ENCODE data around the gene ZNF546.
"Not testable (repeated sequence)": the region's sequence is repeated elsewhere in the genome, so short reads cannot be mapped to it uniquely, and the experiment has no call there.

Gene ZNF546

DNA sequence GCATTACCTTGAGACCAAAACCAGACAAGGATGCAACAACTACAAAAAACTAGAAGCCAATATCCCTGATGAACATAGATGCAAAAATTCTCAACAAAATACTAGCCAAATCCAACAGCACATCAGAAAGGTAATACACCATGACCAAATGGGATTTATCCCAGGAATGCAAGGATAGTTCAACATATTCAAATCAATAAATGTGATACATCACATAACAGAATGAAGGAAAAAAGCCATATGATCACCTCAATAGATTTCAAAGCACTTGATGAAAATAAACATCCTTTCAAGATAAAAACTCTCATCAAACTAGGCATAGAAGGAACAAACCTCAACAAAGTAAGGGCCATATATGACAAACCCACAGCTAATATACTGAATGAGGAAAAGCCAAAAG lies 10.2 kb upstream of the ZNF546 start:
- ATAC-seq, result no peak
- DNase-seq, result no peak

DNA sequence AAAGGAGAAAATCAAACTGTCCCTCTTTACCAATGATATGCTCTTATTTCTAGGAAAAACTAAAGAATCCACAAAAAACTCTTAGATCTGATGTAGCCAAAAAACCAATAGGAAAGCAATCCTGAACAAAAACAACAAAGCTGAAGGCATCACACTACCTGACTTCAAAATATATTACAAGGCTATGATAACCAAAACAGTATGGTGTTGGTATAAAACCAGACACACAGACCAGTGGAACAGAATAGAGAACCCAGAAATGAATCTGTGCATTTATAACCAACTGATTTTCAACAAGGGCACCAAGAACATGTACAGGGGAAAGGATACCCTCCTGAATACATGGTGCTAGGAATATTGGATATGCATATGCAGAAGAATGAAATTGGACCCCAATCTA lies 9.7 kb upstream of the ZNF546 start:
- ATAC-seq (no peak), DNase-seq (no peak)

DNA sequence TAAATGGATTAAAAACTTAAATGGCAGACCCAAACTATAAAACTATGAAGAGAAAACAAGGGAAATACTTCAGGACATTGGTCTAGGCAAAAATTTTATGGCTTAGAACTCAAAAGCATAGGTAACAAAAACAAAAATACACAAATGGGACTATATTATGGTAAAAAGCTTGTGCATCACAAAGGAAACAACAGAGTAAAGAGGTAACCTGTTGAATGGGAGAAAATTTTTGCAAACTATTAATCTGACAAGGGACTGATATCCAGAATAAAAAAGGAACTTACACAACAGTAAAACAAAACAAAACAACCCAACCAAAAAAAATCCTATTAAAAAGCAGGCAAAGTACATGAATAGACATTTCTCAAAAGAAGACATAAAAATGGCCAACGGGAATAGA lies 9.3 kb upstream of the ZNF546 start:
- ATAC-seq, result no peak
- DNase-seq, result no peak

DNA sequence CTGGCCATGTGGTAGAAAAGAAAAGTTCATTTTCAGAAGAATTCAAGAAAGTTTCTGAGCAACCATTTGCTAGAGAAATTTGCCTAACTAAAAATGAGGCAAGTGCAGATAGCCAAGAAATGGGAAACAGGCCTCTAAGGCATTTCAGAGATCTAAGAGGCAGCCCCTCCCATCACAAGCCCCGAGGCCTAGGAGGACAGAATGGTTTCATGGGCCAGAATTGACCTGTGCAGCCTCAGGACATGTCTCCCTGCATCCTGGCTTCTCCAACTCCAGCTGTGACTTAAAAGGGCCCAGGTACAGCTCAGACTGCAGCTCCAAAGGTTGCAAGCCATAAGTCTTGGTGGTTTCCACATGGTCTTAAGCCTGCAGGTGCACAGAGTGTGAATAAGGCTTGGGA lies 3.3 kb upstream of the ZNF546 start:
- ATAC-seq, result no peak
- DNase-seq, result no peak

DNA sequence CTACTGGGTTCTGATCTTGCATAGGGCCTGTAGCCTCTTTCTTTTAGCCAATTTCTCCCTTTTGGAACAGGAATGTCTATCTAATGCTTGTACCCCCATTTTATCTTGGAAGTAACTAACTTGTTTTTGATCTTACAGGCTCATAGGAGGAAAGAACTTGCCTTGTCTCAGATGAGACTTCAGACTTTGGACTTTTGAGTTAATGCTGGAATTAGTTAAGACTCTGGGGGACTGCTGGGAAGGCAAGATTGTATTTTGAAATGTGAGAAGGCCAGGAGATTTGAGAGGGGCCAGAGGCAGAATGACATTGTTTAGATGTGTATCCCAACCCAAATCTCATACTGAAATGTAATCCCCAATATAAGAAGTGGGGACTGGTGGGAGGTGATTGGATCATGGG lies 2.5 kb upstream of the ZNF546 start:
- ATAC-seq (no peak), DNase-seq (no peak)

DNA sequence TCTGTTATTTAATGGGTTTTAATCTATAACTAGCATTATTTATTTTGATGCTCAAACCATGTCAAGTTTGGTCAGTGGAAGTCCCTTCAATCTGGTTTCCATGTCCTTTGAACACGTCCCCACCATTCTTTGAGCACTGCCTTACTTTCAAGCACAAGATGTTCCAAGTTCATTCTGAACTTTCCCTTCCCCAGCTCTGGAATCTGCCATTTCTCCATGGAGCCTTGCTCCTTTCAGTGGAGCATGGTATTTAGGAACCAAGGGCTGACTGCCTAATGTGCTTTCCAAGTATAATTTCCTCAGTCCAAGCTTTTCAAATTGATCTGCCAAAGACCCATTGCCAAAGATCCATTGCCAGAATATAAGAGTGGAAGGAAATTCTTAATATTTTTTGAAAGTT lies 1.1 kb upstream of the ZNF546 start:
- no peak for DNase-seq
- no peak for ATAC-seq

DNA sequence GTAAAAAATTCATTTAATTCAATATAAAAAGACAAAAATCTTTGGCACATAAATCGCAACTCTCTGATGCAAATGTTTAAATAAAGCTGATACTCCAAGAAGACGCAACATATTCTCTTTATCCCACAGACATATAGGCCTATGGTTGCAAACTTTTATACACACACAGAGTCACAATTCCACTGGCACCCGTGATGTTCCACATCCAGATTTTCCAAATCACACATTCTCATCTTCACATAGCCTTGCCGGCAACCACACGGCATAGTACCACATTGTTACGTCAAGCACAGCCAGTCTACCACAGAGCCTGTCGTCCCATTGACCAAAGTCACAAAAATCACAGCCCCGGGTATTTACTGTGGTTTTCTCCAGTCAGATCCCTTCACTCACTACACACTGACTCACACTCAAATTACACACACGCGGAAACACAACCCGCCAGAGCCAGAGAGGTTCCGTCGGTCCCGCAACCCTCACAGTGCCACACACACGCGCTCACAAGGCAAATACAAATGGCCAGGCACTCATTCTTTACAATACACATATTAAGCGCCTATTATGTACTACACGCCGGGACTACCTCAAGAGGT lies 546 bp upstream of the ZNF546 start:
- peak; percentile 49 for DNase-seq
- peak; percentile 55 for ATAC-seq

DNA sequence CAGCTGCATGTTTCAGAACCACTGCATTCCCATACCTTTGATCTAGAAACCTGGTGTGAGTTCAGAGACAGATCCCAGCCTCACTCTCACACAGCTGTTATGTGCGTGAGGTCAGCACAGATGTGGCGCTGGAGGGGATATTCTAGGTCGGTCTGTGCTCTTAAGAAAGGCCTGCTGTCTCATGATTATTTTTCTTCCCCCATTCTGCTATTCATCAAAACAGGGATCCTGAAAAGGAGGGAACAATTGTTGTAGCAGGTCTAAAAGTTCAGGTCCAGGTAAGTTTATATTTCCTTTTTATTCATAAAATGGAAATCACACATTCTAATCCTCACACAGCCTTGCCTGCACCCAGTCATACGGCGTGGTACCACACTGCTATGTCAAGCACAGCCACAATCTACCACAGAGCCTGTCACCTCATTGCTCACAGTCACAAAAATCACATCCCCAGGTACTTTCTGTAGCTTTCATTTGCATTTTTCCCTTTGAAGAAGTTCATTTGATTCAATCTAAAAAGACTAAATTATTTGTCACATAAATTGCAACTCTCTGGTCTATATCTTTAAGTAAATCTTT lies 867 bp downstream of the ZNF546 start:
- DNase-seq, result peak; percentile 44

DNA sequence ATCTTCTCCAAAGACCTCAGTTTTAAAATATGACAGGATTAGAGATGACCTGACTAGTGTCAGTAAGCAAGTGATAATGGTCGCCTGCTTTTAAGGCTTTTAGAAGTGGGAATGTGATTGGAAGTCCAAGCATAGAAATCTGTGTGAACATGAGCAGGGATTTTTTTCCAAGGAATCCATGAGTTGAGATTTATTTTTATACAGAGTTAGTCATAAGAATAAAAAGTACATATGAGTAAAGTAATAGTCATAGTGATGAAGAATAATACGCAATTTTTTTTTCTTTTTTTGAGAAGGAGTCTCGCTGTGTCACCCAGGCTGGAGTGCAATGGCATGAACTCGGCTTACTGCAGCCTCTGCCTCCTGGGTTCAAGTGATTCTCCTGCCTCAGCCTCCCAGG lies 1.6 kb downstream of the ZNF546 start:
- DNase-seq (no peak), ATAC-seq (no peak)

More for the DNA sequence above, 867 bp downstream of the ZNF546 start:
- peak; percentile 29 for ATAC-seq

DNA sequence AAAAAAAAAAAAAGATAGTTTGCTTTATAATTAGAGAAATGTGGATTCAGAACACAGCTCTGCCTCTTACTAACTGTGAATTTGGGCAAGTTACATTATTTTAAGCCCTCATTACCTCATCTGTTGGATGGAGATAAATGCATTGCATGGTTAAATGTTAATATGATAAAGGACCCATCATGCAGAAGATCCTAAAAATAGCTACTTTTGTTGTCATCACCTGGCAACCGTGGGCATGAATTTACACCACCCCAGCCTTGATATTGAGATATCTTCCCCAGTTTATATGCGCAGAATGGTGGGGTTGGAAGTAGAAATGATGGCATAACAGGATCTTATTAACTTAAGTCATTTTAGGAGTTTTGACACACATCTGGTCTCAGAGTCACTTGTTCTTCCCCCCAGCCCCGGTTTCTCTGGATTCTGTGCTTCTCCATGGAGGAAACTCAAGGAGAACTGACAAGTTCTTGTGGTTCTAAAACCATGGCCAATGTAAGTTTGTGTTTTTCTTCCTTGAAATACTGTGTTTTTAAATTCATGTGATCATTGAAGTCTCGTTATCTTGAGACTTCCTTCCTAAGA lies 8.9 kb downstream of the ZNF546 start:
- no peak for ATAC-seq
- no peak for DNase-seq

DNA sequence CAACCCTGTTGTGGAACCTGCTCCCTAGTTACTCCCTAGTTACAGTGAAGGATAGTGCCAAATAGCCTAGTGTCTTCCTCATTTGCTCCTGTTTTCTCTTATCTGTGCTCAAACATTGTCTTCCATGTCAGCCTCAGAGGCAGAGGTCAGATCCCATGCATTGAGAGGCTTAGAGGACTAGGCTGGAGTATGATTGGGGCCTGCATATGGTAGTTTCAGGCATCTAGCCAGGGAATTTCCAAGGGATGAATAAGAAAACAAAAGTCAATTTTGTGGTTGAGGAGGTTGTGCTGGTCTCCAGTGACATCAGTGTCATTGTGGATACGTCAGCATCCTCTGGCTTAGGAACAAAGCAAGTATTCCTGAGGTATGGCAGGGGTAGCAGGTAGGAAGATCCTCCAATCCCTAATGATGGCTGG lies 9.4 kb downstream of the ZNF546 start:
- no peak for DNase-seq
- no peak for ATAC-seq

DNA sequence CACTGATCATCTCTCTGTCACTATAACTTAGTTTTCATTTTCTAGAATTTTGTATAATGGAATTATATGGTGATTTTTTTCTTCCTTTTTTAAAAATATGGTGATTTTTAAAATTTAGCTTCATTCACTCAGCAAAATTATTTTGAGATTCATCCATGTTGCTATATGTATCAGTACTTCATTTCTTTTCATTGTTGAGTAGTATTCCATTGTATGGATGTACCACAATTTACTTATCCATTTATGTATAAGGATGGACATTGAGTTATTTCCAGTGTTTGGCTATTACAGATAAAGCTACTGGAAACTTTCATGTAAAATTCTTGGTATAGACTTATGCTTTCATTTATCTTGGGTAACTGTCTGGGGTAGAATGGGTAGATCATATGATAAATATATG lies 12.8 kb downstream of the ZNF546 start:
- no peak for DNase-seq
- ATAC-seq, result no peak

DNA sequence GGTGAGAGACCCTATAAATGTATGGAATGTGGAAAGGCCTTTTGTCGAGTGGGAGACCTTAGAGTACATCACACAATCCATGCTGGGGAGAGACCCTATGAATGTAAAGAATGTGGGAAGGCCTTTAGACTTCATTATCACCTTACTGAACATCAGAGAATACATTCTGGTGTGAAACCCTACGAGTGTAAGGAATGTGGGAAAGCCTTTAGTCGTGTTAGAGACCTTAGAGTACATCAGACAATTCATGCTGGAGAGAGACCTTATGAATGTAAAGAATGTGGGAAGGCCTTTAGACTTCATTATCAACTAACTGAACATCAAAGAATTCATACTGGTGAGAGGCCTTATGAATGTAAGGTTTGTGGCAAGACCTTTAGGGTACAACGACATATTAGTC lies 17.1 kb downstream of the ZNF546 start:
- DNase-seq (no peak), ATAC-seq (no peak)

DNA sequence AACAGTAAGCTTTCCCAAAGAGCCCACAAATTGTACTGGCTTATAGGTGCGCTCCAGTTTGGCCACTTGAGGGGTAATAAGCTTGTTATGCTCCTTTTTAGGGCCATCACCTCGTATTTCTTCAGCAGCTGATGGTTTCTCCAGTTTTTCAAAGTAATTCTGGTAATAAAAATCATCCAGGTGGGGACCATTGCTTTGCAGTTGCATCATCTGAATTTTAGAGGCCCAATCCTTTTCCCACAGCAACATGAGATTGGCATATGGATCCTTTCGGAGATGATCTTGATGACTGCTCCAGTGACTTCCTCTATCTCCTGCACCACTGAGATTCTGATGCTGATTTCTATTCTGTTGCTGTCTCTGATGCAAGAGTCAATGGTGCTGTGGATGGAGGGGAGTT lies 27.1 kb downstream of the ZNF546 start:
- ATAC-seq (no peak), DNase-seq (no peak)

DNA sequence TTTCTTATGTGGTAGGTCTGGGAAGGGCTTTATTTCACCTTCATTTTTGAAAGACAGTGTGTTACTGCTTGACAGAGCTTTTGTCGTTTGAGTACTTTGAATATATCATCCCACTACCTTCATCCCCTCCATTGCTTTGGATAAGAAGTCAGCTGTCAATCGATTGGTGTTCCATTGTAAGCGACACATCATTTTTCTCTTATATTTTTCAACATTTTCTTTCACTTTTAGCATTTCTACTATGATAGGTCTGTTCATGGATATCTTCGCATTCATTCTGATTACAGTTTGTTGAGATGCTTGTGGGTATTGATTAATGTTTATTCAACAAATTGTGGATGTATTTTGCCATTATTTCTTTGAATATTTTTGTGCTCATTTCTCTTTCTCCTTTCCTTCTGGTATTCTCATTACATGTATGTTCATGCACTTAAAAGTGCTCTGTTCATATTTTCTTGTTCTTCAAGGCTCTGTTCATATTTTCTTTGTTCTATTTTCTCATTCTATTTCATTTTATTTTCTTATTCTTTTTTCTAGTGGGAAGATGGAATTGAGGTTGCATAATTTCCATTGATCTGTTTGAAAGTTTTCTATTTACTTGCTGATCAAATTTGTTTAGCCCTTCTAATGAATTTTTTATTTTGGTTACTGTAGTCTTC lies 29.2 kb downstream of the ZNF546 start:
- ATAC-seq (no peak), DNase-seq (no peak)

DNA sequence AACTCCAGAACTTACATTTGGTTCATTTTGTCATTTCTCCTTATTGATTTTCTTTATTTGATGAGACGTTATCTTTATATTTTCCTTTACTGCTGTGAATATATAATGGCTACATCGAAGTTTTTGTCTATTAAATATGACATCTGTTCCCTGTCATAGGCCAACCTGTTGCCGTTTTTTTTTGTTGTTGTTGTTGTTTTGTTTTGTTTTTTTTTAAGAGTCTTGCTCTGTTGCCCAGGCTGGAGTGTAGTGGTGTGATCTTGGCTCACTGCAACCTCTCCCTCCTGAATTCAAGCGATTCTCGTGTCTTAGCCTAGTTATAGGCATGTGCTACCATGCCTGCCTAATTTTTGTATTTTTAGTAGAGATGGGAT lies 29.7 kb downstream of the ZNF546 start:
- ATAC-seq, result no peak
- no peak for DNase-seq

DNA sequence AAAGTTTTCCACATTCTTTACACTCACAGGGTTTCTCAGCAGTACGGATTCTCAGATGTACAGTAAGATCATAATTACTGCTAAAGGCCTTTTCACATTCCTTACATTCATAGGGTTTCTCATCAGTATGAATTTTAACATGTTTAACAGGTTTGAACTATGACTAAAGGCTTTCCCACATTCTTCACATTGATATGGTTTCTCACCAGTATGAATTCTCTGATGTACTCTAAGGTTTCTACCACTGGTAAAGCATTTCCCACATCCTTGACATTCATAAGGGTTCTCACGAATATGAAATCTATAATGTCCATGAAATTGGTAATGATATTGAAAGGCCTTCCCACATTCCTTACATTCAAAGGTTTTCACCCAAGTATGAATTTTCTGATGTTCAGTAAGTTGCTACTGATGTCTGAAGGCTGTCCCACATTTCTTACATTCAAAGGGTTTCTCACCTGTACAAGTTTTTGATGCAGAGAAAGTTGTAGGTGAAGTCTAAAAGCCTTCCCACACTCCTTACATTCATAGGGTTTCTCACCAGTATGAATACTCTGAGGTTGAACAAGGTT lies 37.2 kb downstream of the ZNF546 start:
- ATAC-seq, result no peak
- DNase-seq, result no peak

DNA sequence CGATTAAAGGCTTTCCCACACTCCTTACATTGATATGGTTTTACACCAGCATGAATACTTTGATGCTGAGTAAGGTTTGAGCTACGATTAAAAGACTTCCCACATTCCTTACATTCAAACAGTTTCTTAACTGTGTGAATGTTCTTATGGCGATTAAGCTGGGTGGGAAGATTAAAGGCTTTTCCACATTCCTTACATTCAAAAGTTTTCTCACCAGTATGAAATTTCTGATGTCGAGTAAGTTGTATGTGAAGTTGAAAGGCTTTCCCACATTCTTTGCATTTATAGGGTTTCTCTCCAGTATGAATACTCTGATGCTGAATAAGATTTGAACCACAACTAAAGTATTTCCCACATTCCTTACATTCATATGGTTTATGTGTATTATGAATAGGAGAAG lies 39.1 kb downstream of the ZNF546 start:
- DNase-seq (no peak), ATAC-seq (no peak)

DNA sequence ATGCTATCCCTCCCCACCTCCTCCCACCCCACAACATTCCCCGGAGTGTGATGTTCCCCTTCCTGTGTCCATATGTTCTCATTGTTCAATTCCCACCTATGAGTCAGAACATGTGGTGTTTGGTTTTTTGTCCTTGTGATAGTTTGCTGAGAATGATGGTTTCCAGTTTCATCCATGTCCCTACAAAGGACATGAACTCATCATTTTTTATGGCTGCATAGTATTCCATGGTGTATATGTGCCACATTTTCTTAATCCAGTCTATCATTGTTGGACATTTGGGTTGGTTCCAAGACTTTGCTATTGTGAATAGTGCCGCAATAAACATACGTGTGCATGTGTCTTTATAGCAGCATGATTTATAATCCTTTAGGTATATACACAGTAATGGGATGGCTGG lies 41.2 kb downstream of the ZNF546 start:
- not testable (repeated sequence) for DNase-seq, ATAC-seq

DNA sequence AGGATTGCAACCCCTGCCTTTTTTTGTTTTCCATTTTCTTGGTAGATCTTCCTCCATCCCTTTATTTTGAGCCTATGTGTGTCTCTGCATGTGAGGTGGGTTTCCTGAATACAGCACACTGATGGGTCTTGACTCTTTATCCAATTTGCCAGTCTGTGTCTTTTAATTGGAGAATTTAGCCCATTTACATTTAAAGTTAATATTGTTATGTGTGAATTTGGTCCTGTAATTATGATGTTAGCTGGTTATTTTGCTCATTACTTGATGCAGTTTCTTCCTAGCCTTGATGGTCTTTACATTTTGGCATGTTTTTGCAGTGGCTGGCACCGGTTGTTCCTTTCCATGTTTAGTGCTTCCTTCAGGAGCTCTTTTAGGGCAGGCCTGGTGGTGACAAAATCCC lies 44.9 kb downstream of the ZNF546 start:
- not testable (repeated sequence) for ATAC-seq, DNase-seq

DNA sequence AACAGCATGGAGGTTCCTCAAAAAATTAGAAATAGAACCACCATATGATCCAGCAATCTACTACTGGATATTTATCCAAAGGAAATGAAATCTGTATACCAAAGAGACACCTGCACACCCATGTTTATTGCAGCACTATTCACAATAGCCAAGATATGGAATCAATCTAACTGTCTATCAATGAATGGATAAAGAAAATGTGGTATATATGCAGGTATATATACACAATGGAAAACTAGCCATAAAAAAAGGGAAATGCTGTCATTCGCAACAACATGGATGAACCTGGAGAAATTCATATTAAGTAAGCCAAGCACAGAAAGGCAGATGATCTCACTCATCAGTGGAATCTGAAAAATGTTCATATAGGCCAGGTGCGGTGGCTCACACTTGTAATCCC lies 56.6 kb downstream of the ZNF546 start:
- DNase-seq, result no peak
- ATAC-seq, result no peak

DNA sequence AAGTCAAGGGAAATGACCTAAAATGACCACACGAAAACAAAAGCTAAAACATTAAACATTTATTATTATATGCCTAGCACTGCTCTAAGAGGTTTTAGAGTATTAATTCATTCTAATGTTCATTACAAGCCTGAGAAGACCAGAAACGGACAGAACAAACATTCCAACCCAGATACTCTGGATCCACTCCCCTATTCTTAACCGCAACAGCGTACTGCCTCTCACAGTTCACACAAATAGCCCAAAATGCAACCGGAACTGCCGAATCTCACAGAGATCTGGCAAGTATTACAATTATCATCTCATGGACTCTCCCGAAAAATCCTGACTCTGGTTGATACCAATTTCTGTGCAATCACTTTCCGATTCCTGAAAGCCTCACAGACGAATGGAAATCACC lies 57.8 kb downstream of the ZNF546 start:
- DNase-seq (no peak), ATAC-seq (no peak)

DNA sequence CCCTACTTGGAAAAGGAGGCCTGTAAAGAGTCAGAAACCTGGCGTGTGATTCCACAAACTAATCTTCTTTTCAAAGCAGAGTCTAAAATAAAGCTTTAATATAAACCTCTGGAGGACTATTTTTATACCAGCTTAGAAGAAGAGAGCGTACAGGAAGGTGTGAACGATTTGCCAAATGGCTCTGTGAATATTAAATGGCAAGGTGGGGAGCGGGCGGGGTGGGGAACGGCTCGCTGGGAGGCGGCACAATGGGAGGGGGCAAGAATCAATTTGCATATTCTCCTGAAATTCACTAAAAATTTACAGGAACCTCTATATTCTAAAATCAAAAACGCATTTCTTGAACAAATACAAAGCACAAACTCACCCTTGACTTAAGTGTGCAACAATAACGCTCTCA lies 58.2 kb downstream of the ZNF546 start:
- ATAC-seq, result no peak
- no peak for DNase-seq

All from stimulated activated naive CD8-positive, alpha-beta T cell treated with anti-CD3 and anti-CD28 coated beads, Interleukin-15, Interleukin-2, amounts not matched to agents 100 U/mL and 50 U/mL, for 24 hours (primary cell).